Naive thymus-derived CD8-positive, alpha-beta T cell (primary cell): ENCODE measurements around the gene BNC2. TPM values are rescaled to one million over a fixed set of nuclear protein-coding genes. Genes with fewer than 3 reads are reported as not detected.

Experiments used
- ATAC-seq, 2 donors: fragments of 150-1000 bp; cut with Tn5 transposase in 1 of 2; sonication (Bioruptor Pico), chemical (Tn5 transposase) in 1 of 2; 1 replicate in 1 of 2; 2 replicates in 1 of 2; pipeline ENCODE4 v1.10.0; 2021; ENCODE audit warnings: mild to moderate bottlenecking in 2 of 2, moderate library complexity in 2 of 2
- POLR2A ChIA-PET: fragments of 350-600 bp; sonication (Branson Sonifier 250); formaldehyde crosslinking; loops from one replicate; lab custom pipeline; 2021; ENCODE audit warnings: antibody characterized with exemption; lab: Charles Lee
- DNase-seq, 10 donors: peaks; one replicate each; pipeline versions ENCODE4 v3.0.0 to v3.0.0-alpha.2; 2020 to 2022
- H3K27ac Mint-ChIP-seq, 10 donors: one replicate each; pipeline ENCODE4 v1.8.0; 2020 to 2022; ENCODE audit warnings: mild to moderate bottlenecking in 10 of 10, mixed read lengths in 10 of 10, moderate library complexity in 4 of 10, inconsistent platforms in 1 of 10
- H3K27me3 Mint-ChIP-seq, 5 donors: one replicate each; pipeline ENCODE4 v1.8.0; 2021 to 2022; ENCODE audit warnings: mixed read lengths in 5 of 5
- H3K36me3 Mint-ChIP-seq, 3 donors: one replicate each; pipeline ENCODE4 v1.8.0; 2020 to 2022; ENCODE audit warnings: mixed read lengths in 3 of 3, mild to moderate bottlenecking in 2 of 3, inconsistent platforms in 1 of 3
- H3K4me1 Mint-ChIP-seq, 4 donors: one replicate each; pipeline ENCODE4 v1.8.0; 2021 to 2022; ENCODE audit warnings: mixed read lengths in 4 of 4
- H3K4me3 Mint-ChIP-seq, 10 donors: one replicate each; pipeline ENCODE4 v1.8.0; 2020 to 2022; ENCODE audit warnings: mild to moderate bottlenecking in 10 of 10, mixed read lengths in 10 of 10, moderate library complexity in 6 of 10, inconsistent platforms in 1 of 10
- H3K9me3 Mint-ChIP-seq, 9 donors: one replicate each; pipeline ENCODE4 v1.8.0; 2020 to 2022; ENCODE audit warnings: mixed read lengths in 9 of 9, mild to moderate bottlenecking in 3 of 9, inconsistent platforms in 1 of 9, moderate library complexity in 1 of 9
- polyA plus RNA-seq, 3 donors: library from polyadenylated mRNA; unstranded; fragments of 300-500 nt; fragmentation: Illumina TruSeq; gene quantifications; one replicate each; pipeline ENCODE4 v1.2.3, GENCODE V29; 2021
- total RNA-seq, 8 experiments: library from RNA in 2 of 8; stranded (reverse) in 2 of 8; gene quantifications; one replicate each; pipeline ENCODE4 v1.2.3 and lab custom pipeline; 2021 to 2026

The BNC2 gene
- total and polyA plus RNA-seq, 5 experiments from 2014 or later: not detected

DNA sequence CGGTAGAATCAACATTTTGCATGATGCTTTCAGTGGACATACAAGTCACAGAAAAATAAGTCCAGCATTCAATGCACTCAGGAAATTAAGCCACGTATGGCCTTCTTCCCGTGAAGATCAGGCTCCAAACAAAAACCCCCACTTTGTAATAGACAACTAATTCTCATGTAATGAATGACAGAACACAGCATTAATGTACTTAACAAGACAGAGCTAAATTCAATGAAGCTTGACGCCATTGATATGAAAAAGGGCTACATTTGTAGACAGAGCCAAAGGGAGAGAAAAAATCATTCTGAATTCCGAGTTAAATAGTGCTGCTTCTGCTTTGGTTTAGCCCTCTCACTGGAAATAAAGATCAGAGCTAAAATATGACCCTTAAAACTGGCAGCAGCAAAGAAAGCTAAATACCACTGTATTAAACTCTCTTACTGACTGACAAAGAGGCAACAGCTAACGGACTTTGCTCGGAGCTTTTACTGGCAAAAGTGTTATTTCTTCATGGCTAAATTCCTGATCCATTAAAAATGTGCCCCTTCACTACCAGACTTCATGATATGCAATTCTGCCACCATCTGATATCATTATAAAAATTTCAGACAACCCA lies 250.5 kb downstream of the BNC2 start:
- H3K9me3 Mint-ChIP-seq: peaks cover 0 to 2% (median 0%) of the 10 kb centered on the region in 9 donors
- H3K4me3 Mint-ChIP-seq: no peak overlapping the region
- no peaks in the 10 kb centered on the region for H3K4me1 Mint-ChIP-seq
- H3K36me3 Mint-ChIP-seq: no peaks in the 10 kb centered on the region
- peaks cover 0 to 8% (median 0%) of the 10 kb centered on the region in 5 donors for H3K27me3 Mint-ChIP-seq
- no peak overlapping the region for H3K27ac Mint-ChIP-seq
- DNase-seq (no peak), ATAC-seq (no peak)
- POLR2A ChIA-PET: no interaction called here

DNA sequence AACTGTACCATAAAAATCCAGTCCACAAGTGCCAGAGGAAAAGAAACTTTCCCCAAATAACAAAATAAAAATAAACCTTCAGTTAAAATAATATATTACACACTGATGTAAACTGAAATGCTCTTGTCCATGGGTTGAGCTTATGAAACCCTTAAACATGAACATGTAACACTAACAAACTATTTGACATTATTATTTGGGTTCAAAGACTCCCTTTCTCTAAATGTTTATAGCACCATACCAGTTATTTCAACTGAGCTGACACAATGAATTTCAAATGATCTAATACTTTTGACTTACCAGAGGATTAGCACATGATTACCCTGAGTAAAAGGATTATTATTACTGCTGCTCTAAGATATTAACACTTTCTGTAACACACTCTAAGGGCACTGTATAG lies 251.1 kb downstream of the BNC2 start:
- Mint-ChIP-seq H3K36me3 (no peaks in the 10 kb centered on the region), H3K4me1 (no peaks in the 10 kb centered on the region), H3K9me3 (peaks cover 0 to 2% (median 0%) of the 10 kb centered on the region in 9 donors), H3K4me3 (no peak overlapping the region), H3K27me3 (peaks cover 0 to 8% (median 0%) of the 10 kb centered on the region in 5 donors), H3K27ac (no peak overlapping the region)
- DNase-seq: no peak
- no peak for ATAC-seq
- POLR2A ChIA-PET: no interaction called here

DNA sequence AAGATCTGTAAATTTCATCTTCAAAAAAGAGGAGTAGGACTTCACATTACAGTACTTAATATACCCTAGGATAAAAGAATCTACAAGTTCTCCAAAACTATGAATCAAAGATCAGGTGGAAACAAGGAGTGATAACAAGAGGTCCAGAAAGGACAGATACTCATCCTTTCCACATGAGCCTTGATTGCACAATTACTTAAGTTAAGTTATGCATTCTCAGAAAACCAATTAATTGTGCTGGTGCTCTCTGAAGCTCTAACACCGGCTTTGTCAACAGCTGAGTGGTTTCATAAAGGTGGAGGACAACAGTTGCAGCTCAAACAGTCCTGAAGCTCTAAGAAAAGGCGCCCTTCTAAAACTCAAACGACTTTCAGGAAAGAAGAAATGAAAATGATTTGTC lies 251.9 kb downstream of the BNC2 start:
- POLR2A ChIA-PET: no interaction called here
- H3K27ac Mint-ChIP-seq: no peak overlapping the region

DNA sequence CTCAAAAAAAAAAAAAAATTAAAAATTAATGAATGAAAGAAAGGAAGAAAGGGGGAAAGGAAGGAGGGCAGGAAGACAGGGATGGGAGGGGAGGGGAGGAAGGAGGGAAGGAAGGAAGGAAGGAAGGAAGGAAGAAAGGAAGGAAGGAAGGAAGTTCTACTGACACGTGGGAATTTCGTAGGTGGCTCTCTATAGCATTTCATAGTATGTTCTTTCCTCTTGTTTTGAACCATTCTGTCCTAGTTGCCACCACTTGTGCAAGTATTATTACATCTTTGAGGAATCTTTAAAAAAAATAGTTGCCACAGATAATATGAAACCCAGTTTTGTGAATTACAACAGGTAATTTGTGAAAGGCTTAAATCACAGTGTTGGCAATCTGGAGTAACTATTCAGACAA lies 253.8 kb downstream of the BNC2 start:
- POLR2A ChIA-PET: no interaction called here
- Mint-ChIP-seq H3K27me3 (peaks cover 0 to 8% (median 0%) of the 10 kb centered on the region in 5 donors), H3K4me1 (no peaks in the 10 kb centered on the region), H3K9me3 (peaks cover 0 to 6% (median 0%) of the 10 kb centered on the region in 9 donors), H3K27ac (no peak overlapping the region), H3K4me3 (no peak overlapping the region), H3K36me3 (no peaks in the 10 kb centered on the region)
- ATAC-seq (no peak), DNase-seq (no peak)

More for the DNA sequence above, 251.9 kb downstream of the BNC2 start:
- no peaks in the 10 kb centered on the region for H3K4me1 Mint-ChIP-seq
- DNase-seq (no peak), ATAC-seq (no peak)
- peaks cover 0 to 3% (median 0%) of the 10 kb centered on the region in 9 donors for H3K9me3 Mint-ChIP-seq
- no peaks in the 10 kb centered on the region for H3K36me3 Mint-ChIP-seq
- H3K27me3 Mint-ChIP-seq: peaks cover 0 to 8% (median 0%) of the 10 kb centered on the region in 5 donors
- H3K4me3 Mint-ChIP-seq: no peak overlapping the region

DNA sequence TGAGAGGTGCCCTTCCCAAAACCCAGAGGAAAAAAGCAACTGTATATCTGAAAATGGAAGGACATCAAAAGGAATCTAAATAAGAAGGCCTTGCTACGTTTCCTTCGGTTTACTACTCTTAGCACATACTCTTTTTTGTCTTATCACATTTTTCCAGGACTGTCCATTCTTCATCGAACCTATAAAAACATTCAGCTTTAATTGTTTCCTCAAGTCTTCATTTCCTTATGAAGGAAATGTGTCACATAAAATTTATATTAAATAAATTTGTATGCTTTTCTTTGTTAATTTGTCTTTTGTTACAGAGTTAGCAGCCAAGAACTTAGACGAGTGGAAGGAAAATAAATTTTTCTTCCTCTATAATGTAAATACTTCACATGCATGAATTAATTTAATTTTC lies 255.0 kb downstream of the BNC2 start:
- H3K4me3 Mint-ChIP-seq: no peak overlapping the region
- H3K4me1 Mint-ChIP-seq: no peaks in the 10 kb centered on the region
- peaks cover 0 to 6% (median 0%) of the 10 kb centered on the region in 9 donors for H3K9me3 Mint-ChIP-seq
- POLR2A ChIA-PET: no interaction called here
- ATAC-seq: no peak
- H3K36me3 Mint-ChIP-seq: no peaks in the 10 kb centered on the region
- DNase-seq: no peak
- no peak overlapping the region for H3K27ac Mint-ChIP-seq
- peaks cover 0 to 4% (median 0%) of the 10 kb centered on the region in 5 donors for H3K27me3 Mint-ChIP-seq

DNA sequence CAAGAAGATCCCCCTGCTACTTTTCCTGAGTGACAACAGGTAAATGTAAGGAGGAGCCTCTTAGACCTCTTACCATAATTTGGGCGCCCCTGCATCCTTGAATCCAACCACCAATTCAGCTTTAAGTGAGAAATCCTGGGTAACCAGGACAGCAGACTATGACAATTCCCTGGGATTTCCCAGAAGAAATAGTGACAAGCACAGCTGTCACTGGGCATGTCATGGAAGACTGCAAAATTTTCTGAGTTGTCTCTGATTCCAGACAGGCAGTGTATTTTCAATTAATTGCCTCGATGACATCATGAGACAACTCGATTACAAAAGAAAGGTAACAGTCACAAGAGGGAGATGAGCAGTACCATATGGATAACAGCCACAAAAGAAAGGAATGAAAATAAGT lies 256.9 kb downstream of the BNC2 start:
- no peak overlapping the region for H3K4me3 Mint-ChIP-seq
- H3K4me1 Mint-ChIP-seq: no peaks in the 10 kb centered on the region
- ATAC-seq (no peak), DNase-seq (no peak)
- H3K36me3 Mint-ChIP-seq: no peaks in the 10 kb centered on the region
- H3K27me3 Mint-ChIP-seq: peaks cover 0 to 8% (median 0%) of the 10 kb centered on the region in 5 donors
- H3K9me3 Mint-ChIP-seq: peaks cover 0 to 6% (median 0%) of the 10 kb centered on the region in 9 donors
- H3K27ac Mint-ChIP-seq: no peak overlapping the region
- POLR2A ChIA-PET: no interaction called here

DNA sequence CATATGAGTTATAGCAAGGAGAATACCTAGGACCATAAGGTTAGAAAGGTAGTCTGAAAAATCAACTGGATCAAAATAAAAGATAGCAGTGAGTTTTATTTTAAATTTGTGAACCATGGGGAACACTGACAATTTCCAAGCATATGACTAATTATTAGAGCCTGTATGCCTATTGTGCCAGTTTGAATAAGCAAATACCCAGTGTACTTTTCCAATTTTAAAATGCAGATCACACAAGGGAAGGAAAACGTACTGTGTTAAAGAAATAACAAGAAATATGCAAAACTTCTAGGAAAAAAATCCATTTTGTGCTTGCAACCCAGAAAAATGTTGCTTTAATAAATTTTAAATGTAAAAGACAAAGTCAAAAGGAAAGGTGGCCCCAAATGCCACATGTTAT lies 257.4 kb downstream of the BNC2 start:
- H3K27ac Mint-ChIP-seq: no peak overlapping the region
- POLR2A ChIA-PET: no interaction called here
- no peaks in the 10 kb centered on the region for H3K36me3 Mint-ChIP-seq

DNA sequence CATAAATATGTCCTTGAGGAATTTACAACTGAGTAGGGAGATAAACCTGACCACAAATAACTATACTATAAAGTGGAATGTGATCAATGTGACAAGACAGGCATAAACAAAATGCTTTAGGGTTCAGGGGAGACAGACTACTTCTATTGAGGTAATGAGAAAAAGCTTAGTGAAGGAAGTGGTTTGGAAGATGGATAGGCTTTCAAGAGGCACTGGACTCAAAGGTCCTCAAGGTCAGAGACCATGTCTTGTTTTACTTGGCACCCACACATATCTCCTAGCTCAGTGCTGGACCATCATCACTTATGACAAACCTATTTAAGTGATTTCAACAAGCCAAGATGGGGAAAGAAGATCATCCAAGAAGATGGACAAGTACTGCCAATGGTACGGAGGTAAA lies 257.8 kb downstream of the BNC2 start:
- H3K27me3 Mint-ChIP-seq: peaks cover 0 to 8% (median 0%) of the 10 kb centered on the region in 5 donors
- ATAC-seq (no peak), DNase-seq (no peak)
- H3K27ac Mint-ChIP-seq: no peak overlapping the region
- H3K4me3 Mint-ChIP-seq: no peak overlapping the region
- POLR2A ChIA-PET: no interaction called here
- peaks cover 0 to 6% (median 0%) of the 10 kb centered on the region in 9 donors for H3K9me3 Mint-ChIP-seq
- no peaks in the 10 kb centered on the region for H3K36me3 Mint-ChIP-seq
- H3K4me1 Mint-ChIP-seq: no peaks in the 10 kb centered on the region

More for the DNA sequence above, 257.4 kb downstream of the BNC2 start:
- DNase-seq (no peak), ATAC-seq (no peak)
- peaks cover 0 to 6% (median 0%) of the 10 kb centered on the region in 9 donors for H3K9me3 Mint-ChIP-seq
- H3K27me3 Mint-ChIP-seq: peaks cover 0 to 8% (median 0%) of the 10 kb centered on the region in 5 donors
- no peaks in the 10 kb centered on the region for H3K4me1 Mint-ChIP-seq
- no peak overlapping the region for H3K4me3 Mint-ChIP-seq

DNA sequence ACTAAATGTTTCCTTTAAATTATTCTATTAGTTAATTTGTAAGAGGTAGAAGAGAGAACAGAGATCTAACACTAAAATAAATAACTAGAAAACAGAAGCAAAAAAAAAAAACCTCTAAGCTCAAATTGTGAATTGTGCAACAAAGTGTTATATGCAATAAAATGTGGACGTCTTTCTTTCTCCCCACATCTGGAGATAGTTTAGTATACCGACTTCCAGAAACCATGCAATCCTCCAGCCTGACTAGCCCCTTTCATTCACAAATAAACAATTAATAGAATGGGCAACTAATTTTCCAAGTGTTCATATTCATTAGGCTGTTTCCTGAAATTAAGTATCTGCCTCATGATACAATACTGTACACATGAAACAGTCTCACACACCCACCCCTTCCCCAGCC lies 258.5 kb downstream of the BNC2 start:
- Mint-ChIP-seq H3K27ac (no peak overlapping the region), H3K36me3 (no peaks in the 10 kb centered on the region), H3K4me1 (no peaks in the 10 kb centered on the region), H3K4me3 (no peak overlapping the region), H3K9me3 (peaks cover 0 to 6% (median 0%) of the 10 kb centered on the region in 9 donors), H3K27me3 (peaks cover 0 to 8% (median 0%) of the 10 kb centered on the region in 5 donors)
- DNase-seq: no peak
- POLR2A ChIA-PET: no interaction called here
- no peak for ATAC-seq

DNA sequence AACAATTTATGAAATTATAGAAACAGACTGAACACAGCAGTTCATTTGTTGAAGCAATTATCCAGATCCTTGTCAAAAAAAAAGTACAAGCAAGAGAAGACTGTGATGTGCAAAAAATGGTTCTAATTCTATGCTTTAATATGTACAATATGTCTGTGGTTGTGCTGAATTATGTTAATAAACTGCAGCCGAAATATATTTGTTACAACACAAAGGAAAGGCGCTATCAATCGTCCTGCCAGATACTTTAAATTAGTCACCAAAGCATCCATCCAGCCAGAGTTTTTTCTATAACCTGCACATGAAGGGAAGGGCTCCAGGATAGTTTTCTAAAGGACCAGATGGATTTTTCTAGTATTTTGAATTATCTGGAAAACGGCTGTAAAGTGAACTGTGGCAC lies 259.5 kb downstream of the BNC2 start:
- Mint-ChIP-seq H3K27me3 (peaks cover 0 to 8% (median 1%) of the 10 kb centered on the region in 5 donors), H3K9me3 (peaks cover 0 to 6% (median 0%) of the 10 kb centered on the region in 9 donors), H3K4me1 (no peaks in the 10 kb centered on the region), H3K27ac (no peak overlapping the region), H3K4me3 (no peak overlapping the region), H3K36me3 (no peaks in the 10 kb centered on the region)
- ATAC-seq: no peak
- no peak for DNase-seq
- POLR2A ChIA-PET: no interaction called here

DNA sequence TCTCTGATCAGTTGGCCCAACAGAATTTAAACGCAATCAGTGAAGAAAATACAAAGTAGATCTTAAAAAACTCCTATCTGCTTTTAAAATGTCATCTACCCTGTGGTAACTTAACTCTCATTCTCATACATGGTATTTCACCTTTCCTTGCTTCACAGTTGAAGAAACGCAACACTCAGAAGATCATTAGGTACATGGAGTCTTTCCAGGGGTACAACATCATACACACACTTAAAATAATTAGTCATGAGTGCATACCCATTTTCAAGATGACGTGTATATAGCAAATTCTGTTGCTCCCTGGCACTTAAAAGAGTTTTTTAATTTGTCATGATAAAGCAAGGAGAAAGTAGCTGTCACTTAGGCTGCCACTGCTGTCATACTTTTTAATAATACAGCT lies 259.9 kb downstream of the BNC2 start:
- Mint-ChIP-seq H3K4me1 (no peaks in the 10 kb centered on the region), H3K9me3 (peaks cover 0 to 6% (median 0%) of the 10 kb centered on the region in 9 donors), H3K27ac (no peak overlapping the region), H3K36me3 (no peaks in the 10 kb centered on the region), H3K27me3 (peaks cover 0 to 8% (median 1%) of the 10 kb centered on the region in 5 donors), H3K4me3 (no peak overlapping the region)
- POLR2A ChIA-PET: no interaction called here
- DNase-seq: no peak
- no peak for ATAC-seq

DNA sequence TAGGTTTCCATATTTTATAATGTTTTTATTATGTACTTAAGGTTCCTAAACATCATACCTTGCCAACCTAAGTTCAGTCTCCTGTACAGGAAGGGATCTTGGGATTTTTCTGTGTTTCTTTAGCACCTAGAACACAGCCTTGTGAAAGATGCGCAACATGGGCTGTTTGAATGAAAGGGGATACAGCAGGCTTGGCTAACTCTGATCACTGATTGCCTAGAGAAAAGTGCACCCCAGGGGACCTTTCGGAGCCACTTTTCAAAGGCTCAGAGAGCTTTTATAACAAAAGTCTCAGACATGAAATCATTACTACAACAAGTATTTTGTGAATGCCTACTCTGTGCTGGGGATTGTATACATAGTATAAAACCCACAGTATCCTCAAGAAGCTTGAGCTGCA lies 261.6 kb downstream of the BNC2 start:
- Mint-ChIP-seq H3K9me3 (peaks cover 0 to 10% (median 0%) of the 10 kb centered on the region in 9 donors), H3K27me3 (peaks cover 0 to 8% (median 2%) of the 10 kb centered on the region in 5 donors), H3K4me1 (peaks cover 0 to 2% (median 0%) of the 10 kb centered on the region in 4 donors), H3K4me3 (no peak overlapping the region), H3K36me3 (no peaks in the 10 kb centered on the region), H3K27ac (no peak overlapping the region)
- no peak for ATAC-seq
- POLR2A ChIA-PET: no interaction called here
- no peak for DNase-seq

DNA sequence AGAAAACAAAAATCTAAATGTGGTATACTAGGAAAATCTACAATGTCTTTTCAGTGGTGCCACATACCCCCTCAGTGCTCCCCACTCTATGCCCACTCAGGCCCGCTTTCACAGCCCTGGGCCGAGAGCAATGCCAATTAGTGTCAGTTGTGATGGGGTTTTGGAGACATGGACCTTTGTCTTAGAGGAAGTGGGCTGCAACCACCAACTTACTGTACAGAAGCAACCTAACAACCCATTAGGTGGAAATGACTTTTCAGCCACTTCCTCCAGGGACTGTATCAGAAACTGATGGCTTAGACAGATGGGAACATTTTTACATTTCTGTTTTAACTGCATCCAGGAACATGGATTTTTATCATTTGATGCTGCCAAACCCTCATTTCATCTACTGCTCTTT lies 268.0 kb downstream of the BNC2 start:
- no peak for ATAC-seq
- DNase-seq: no peak
- Mint-ChIP-seq H3K4me3 (no peak overlapping the region), H3K27ac (no peak overlapping the region), H3K4me1 (peaks cover 0 to 2% (median 0%) of the 10 kb centered on the region in 4 donors), H3K27me3 (peaks cover 0 to 10% (median 1%) of the 10 kb centered on the region in 5 donors), H3K9me3 (peaks cover 0 to 4% (median 0%) of the 10 kb centered on the region in 9 donors), H3K36me3 (no peaks in the 10 kb centered on the region)
- POLR2A ChIA-PET: no interaction called here

DNA sequence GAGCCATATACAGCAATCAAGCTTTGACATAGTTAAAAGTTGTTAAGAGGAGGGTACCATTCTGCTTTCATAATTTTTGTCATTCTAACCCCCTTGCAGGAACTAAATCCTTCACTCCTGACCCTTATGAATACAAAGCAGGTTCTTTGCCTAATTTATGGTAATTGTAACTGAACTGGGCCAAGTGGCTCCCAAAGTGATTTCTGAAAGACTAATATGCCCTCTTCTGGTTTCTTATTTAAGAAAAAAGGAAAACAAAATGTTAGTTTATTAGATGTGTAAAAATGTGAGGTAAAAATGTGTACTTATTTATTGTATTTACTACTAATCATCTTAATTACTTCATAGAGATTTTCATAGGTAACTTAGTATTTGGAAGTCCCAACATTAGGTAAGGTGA lies 268.5 kb downstream of the BNC2 start:
- H3K36me3 Mint-ChIP-seq: no peaks in the 10 kb centered on the region
- ATAC-seq (no peak), DNase-seq (no peak)
- H3K9me3 Mint-ChIP-seq: peaks cover 0 to 4% (median 0%) of the 10 kb centered on the region in 9 donors
- H3K27ac Mint-ChIP-seq: no peak overlapping the region
- no peak overlapping the region for H3K4me3 Mint-ChIP-seq
- peaks cover 0 to 2% (median 0%) of the 10 kb centered on the region in 4 donors for H3K4me1 Mint-ChIP-seq
- H3K27me3 Mint-ChIP-seq: peaks cover 0 to 10% (median 1%) of the 10 kb centered on the region in 5 donors
- POLR2A ChIA-PET: no interaction called here
